WTC11 (cell line): Measurements from ENCODE around the gene GNAI3. TPM values are rescaled to one million over a fixed set of nuclear protein-coding genes. Genes with fewer than 3 reads are reported as not detected.

ENCODE experiments used
- ATAC-seq: fragments of 200-7000 bp; cut with Tn5 transposase; 2 replicates; pipeline ENCODE4 v1.10.0; 2021; ENCODE audit warnings: mild to moderate bottlenecking, moderate library complexity
- CTCF ChIA-PET: fragments of 300-600 bp; sonication (Branson Sonifier 250); formaldehyde crosslinking; loops from one replicate; lab custom pipeline; 2021; ENCODE audit warnings: antibody characterized with exemption; lab: Charles Lee
- POLR2A ChIA-PET: fragments of 350-600 bp; sonication (Branson Sonifier 250); formaldehyde crosslinking; loops from one replicate; lab custom pipeline; 2021; ENCODE audit warnings: antibody characterized with exemption; lab: Charles Lee
- DNase-seq: peaks from one replicate; pipeline ENCODE4 v3.0.0; 2021; ENCODE audit warnings: low spot score
- H3K27ac Mint-ChIP-seq: 2 replicates; pipeline ENCODE4 v1.8.0; 2021; ENCODE audit warnings: mixed read lengths
- H3K27me3 Mint-ChIP-seq: 2 replicates; pipeline ENCODE4 v1.8.0; 2021; ENCODE audit warnings: low read depth, mild to moderate bottlenecking, moderate library complexity, mixed read lengths
- H3K36me3 Mint-ChIP-seq: 2 replicates; pipeline ENCODE4 v1.8.0; 2021; ENCODE audit warnings: mixed read lengths
- H3K4me1 Mint-ChIP-seq: 2 replicates; pipeline ENCODE4 v1.8.0; 2022; ENCODE audit warnings: mixed read lengths
- H3K4me3 Mint-ChIP-seq: 2 replicates; pipeline ENCODE4 v1.8.0; 2021; ENCODE audit warnings: mild to moderate bottlenecking, moderate library complexity, mixed read lengths
- H3K9me3 Mint-ChIP-seq: 2 replicates; pipeline ENCODE4 v1.8.0; 2021; ENCODE audit warnings: mixed read lengths
- CREB1 ChIP-seq: sonication (generic); formaldehyde crosslinking; IDR thresholded peaks from 2 replicates; pipeline ENCODE4 v1.8.0; 2023; ENCODE audit warnings: mild to moderate bottlenecking, missing genetic modification reagents
- E2F4 ChIP-seq: sonication (generic); formaldehyde crosslinking; IDR thresholded peaks from 2 replicates; pipeline ENCODE4 v1.8.1; 2022; ENCODE audit warnings: low read depth, mild to moderate bottlenecking, moderate library complexity, missing genetic modification reagents, borderline replicate concordance
- FOXJ3 ChIP-seq: sonication (generic); formaldehyde crosslinking; IDR thresholded peaks from 2 replicates; pipeline ENCODE4 v1.9.0; 2021; ENCODE audit warnings: missing genetic modification reagents, mild to moderate bottlenecking, borderline replicate concordance
- FOXP1 ChIP-seq: sonication (generic); formaldehyde crosslinking; IDR thresholded peaks from 2 replicates; pipeline ENCODE4 v1.8.0; 2022; ENCODE audit warnings: missing genetic modification reagents, mild to moderate bottlenecking, moderate library complexity, borderline replicate concordance
- GABPB1 ChIP-seq: sonication (generic); formaldehyde crosslinking; IDR thresholded peaks from 2 replicates; pipeline ENCODE4 v1.8.1; 2023; ENCODE audit warnings: mild to moderate bottlenecking, missing genetic modification reagents
- GRHL2 ChIP-seq: fragments of 250-450 bp; sonication (Bioruptor Pico); IDR thresholded peaks from 2 replicates; pipeline ENCODE4 v1.8.0; 2022; ENCODE audit warnings: mild to moderate bottlenecking, moderate library complexity; ENCODE audit not compliant: insufficient replicate concordance, severe bottlenecking
- IRF1 ChIP-seq: sonication (generic); formaldehyde crosslinking; IDR thresholded peaks from 2 replicates; pipeline ENCODE4 v1.8.0; 2023; ENCODE audit warnings: missing genetic modification reagents
- MXD4 ChIP-seq: fragments of 250-450 bp; sonication (Bioruptor Pico); IDR thresholded peaks from 2 replicates; pipeline ENCODE4 v1.8.0; 2021; ENCODE audit warnings: mild to moderate bottlenecking, moderate library complexity, borderline replicate concordance
- NFATC4 ChIP-seq: fragments of 250-450 bp; sonication (Bioruptor Pico); IDR thresholded peaks from 2 replicates; pipeline ENCODE4 v1.9.0; 2021; ENCODE audit warnings: mild to moderate bottlenecking
- TEAD4 ChIP-seq: sonication (generic); formaldehyde crosslinking; IDR thresholded peaks from 2 replicates; pipeline ENCODE4 v1.8.0; 2022; ENCODE audit warnings: mild to moderate bottlenecking, missing genetic modification reagents
- ZMAT4 ChIP-seq: fragments of 250-450 bp; sonication (Bioruptor Pico); IDR thresholded peaks from 2 replicates; pipeline ENCODE4 v1.9.0; 2021; ENCODE audit warnings: mild to moderate bottlenecking
- ZNF416 ChIP-seq: fragments of 250-450 bp; sonication (Bioruptor Pico); IDR thresholded peaks from 2 replicates; pipeline ENCODE4 v1.9.0; 2021; ENCODE audit warnings: mild to moderate bottlenecking, inconsistent platforms
- ZNF532 ChIP-seq: fragments of 250-450 bp; sonication (Bioruptor Pico); IDR thresholded peaks from 2 replicates; pipeline ENCODE4 v1.9.0; 2021; ENCODE audit warnings: mild to moderate bottlenecking, borderline replicate concordance
- total RNA-seq: library from RNA; stranded (reverse); gene quantifications from 3 replicates; pipeline ENCODE4 v1.2.3, GENCODE V29; 2021
- TF ChIP-seq, protein P1 (sequence below): sonication (generic); formaldehyde crosslinking; conservative IDR thresholded peaks from 2 replicates; pipeline ENCODE4 v1.8.1; 2022; ENCODE audit warnings: mild to moderate bottlenecking, missing genetic modification reagents
- TF ChIP-seq, protein P2 (sequence below): sonication (generic); formaldehyde crosslinking; IDR thresholded peaks from 2 replicates; pipeline ENCODE4 v1.8.1; 2023; ENCODE audit warnings: mild to moderate bottlenecking, moderate library complexity, missing genetic modification reagents
- TF ChIP-seq, protein P3 (sequence below): sonication (generic); formaldehyde crosslinking; IDR thresholded peaks from 2 replicates; pipeline ENCODE4 v1.8.0; 2022; ENCODE audit warnings: mild to moderate bottlenecking, missing genetic modification reagents
- TF ChIP-seq, protein P4 (sequence below): sonication (generic); formaldehyde crosslinking; IDR thresholded peaks from 2 replicates; pipeline ENCODE4 v1.8.1; 2023; ENCODE audit warnings: mild to moderate bottlenecking, missing genetic modification reagents

The GNAI3 gene
- total RNA-seq, 1 experiment from 2014 or later = 7.2 TPM

DNA sequence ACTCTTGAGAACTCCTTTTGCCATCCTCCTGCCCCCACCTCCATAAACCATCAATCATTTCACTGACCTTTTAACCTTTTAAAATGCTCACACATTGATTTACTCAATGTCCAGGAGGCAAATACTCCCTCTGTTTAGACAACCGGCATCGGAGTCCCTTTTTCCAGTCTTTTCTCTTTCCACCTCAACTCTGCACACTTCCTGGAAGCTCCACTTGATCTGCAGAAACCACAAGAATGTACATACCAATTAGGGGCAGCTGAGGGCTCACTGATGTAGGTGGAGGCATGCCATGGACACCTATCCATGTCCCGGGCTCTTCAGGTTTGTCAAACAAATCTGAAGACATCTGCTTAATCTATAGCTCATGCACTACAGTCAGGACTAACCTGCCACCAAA is 33.6 kb upstream of the GNAI3 start (continued):
- TF ChIP-seq ZNF532 (CRISPR knock-in tag) = no peak
- TF ChIP-seq, protein P1, sequence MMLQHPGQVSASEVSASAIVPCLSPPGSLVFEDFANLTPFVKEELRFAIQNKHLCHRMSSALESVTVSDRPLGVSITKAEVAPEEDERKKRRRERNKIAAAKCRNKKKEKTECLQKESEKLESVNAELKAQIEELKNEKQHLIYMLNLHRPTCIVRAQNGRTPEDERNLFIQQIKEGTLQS (CRISPR knock-in tag) = no peak
- TF ChIP-seq, protein P2, sequence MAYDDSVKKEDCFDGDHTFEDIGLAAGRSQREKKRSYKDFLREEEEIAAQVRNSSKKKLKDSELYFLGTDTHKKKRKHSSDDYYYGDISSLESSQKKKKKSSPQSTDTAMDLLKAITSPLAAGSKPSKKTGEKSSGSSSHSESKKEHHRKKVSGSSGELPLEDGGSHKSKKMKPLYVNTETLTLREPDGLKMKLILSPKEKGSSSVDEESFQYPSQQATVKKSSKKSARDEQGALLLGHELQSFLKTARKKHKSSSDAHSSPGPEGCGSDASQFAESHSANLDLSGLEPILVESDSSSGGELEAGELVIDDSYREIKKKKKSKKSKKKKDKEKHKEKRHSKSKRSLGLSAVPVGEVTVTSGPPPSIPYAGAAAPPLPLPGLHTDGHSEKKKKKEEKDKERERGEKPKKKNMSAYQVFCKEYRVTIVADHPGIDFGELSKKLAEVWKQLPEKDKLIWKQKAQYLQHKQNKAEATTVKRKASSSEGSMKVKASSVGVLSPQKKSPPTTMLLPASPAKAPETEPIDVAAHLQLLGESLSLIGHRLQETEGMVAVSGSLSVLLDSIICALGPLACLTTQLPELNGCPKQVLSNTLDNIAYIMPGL = no peak
- TF ChIP-seq, all 79 proteins: peak for 0

GRCh38 chr1:109516872-109517271 is 31.5 kb upstream of the GNAI3 start:
- ChIA-PET CTCF (interaction anchor here (1.0 to 5.6 kb wide), 4 partner anchors 15 to 23 kb away, joined by 4 to 56 read pairs (median 15); partner anchors contain the start of gene CYB561D1), POLR2A (no interaction called here)
- DNase-seq = no peak
- ATAC-seq = no peak
- Mint-ChIP-seq H3K4me1 (no peaks in the 10 kb centered on the region), H3K4me3 (no peak overlapping the region), H3K27ac (no peak overlapping the region), H3K9me3 (no peaks in the 10 kb centered on the region), H3K36me3 (no peaks in the 10 kb centered on the region), H3K27me3 (peaks cover 12% of the 10 kb centered on the region)
- TF ChIP-seq, protein P3, sequence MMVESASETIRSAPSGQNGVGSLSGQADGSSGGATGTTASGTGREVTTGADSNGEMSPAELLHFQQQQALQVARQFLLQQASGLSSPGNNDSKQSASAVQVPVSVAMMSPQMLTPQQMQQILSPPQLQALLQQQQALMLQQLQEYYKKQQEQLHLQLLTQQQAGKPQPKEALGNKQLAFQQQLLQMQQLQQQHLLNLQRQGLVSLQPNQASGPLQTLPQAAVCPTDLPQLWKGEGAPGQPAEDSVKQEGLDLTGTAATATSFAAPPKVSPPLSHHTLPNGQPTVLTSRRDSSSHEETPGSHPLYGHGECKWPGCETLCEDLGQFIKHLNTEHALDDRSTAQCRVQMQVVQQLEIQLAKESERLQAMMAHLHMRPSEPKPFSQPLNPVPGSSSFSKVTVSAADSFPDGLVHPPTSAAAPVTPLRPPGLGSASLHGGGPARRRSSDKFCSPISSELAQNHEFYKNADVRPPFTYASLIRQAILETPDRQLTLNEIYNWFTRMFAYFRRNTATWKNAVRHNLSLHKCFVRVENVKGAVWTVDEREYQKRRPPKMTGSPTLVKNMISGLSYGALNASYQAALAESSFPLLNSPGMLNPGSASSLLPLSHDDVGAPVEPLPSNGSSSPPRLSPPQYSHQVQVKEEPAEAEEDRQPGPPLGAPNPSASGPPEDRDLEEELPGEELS (CRISPR knock-in tag) = no peak
- TF ChIP-seq IRF1 (no peak), ZNF416 (CRISPR knock-in tag) (no peak), ZMAT4 (CRISPR knock-in tag) (no peak), FOXJ3 (CRISPR knock-in tag) (no peak), GRHL2 (CRISPR knock-in tag) (no peak), TEAD4 (CRISPR knock-in tag) (no peak), E2F4 (no peak)

- no peaks in the 10 kb centered on the region for H3K9me3 Mint-ChIP-seq
- TF ChIP-seq, protein P4, sequence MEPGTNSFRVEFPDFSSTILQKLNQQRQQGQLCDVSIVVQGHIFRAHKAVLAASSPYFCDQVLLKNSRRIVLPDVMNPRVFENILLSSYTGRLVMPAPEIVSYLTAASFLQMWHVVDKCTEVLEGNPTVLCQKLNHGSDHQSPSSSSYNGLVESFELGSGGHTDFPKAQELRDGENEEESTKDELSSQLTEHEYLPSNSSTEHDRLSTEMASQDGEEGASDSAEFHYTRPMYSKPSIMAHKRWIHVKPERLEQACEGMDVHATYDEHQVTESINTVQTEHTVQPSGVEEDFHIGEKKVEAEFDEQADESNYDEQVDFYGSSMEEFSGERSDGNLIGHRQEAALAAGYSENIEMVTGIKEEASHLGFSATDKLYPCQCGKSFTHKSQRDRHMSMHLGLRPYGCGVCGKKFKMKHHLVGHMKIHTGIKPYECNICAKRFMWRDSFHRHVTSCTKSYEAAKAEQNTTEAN (CRISPR knock-in tag) = no peak
- TF ChIP-seq FOXP1 (CRISPR knock-in tag) (no peak), GABPB1 (CRISPR knock-in tag) (no peak), IRF1 (no peak), NFATC4 (CRISPR knock-in tag) (no peak), CREB1 (CRISPR knock-in tag) (no peak), MXD4 (CRISPR knock-in tag) (no peak)
- ChIA-PET CTCF (interaction anchor here (5.6 kb wide), 1 partner anchor 14 kb away, joined by 56 read pairs; no protein-coding TSS in a partner anchor), POLR2A (no interaction called here)
- no peak overlapping the region for H3K4me3 Mint-ChIP-seq
- H3K27ac Mint-ChIP-seq = no peak overlapping the region
- ATAC-seq (no peak), DNase-seq (no peak)
- H3K27me3 Mint-ChIP-seq = peaks cover 9% of the 10 kb centered on the region
- H3K36me3 Mint-ChIP-seq = no peaks in the 10 kb centered on the region
- no peaks in the 10 kb centered on the region for H3K4me1 Mint-ChIP-seq
These were observed 31.1 kb upstream of the GNAI3 start for GRCh38 chr1:109517337-109517736.
